ENCODE data around the gene OSCAR.

The OSCAR gene

GRCh38 chr19:54094426-54095000 lies 6.1 kb downstream of the OSCAR start:
- no peak for DNase-seq (ENCODE audit: low read depth in 2 of 2, low spot score in 1 of 2)

GRCh38 chr19:54084410-54084809 lies 16.2 kb downstream of the OSCAR start:
- no peak for DNase-seq (ENCODE audit: low read depth in 2 of 2, low spot score in 1 of 2)

GRCh38 chr19:54081032-54081431 lies 19.6 kb downstream of the OSCAR start, which contains the start of gene TARM1:
Gene TARM1, minus strand, starts transcription at chr19:54081365. Its CDS starts 25 bp downstream, at chr19:54081340.
- DNase-seq (ENCODE audit: low read depth in 2 of 2, low spot score in 1 of 2): no peak

GRCh38 chr19:54077334-54077733 lies 23.3 kb downstream of the OSCAR start:
- DNase-seq (ENCODE audit: low read depth in 2 of 2, low spot score in 1 of 2): no peak

- DNase-seq (ENCODE audit: low read depth in 2 of 2, low spot score in 1 of 2): no peak
Measured at GRCh38 chr19:54074851-54075250, 25.8 kb downstream of the OSCAR start.

GRCh38 chr19:54073829-54074228 lies 26.8 kb downstream of the OSCAR start:
- no peak for DNase-seq (ENCODE audit: low read depth in 2 of 2, low spot score in 1 of 2)

GRCh38 chr19:54069470-54069869 lies 31.1 kb downstream of the OSCAR start:
- no peak for DNase-seq (ENCODE audit: low read depth in 2 of 2, low spot score in 1 of 2)

- no peak for DNase-seq (ENCODE audit: low read depth in 2 of 2, low spot score in 1 of 2)
Measured at GRCh38 chr19:54063350-54064116, 37.1 kb downstream of the OSCAR start, which contains the start of gene VSTM1. Gene VSTM1, minus strand, starts transcription at chr19:54063897. Its CDS starts 120 bp downstream, at chr19:54063777.

- no peak for DNase-seq (ENCODE audit: low read depth in 2 of 2, low spot score in 1 of 2)
Measured at GRCh38 chr19:54062643-54063042, 38.0 kb downstream of the OSCAR start.

- no peak for DNase-seq (ENCODE audit: low read depth in 2 of 2, low spot score in 1 of 2)
Measured at GRCh38 chr19:54047616-54048015, 53.0 kb downstream of the OSCAR start.

GRCh38 chr19:54045771-54046170 lies 54.8 kb downstream of the OSCAR start:
- no peak for DNase-seq (ENCODE audit: low read depth in 2 of 2, low spot score in 1 of 2)

Data from stimulated activated CD8-positive, alpha-beta memory T cell treated with anti-CD3 and anti-CD28 coated beads, Interleukin-4, amount 100 ng/mL, for 4 hours (primary cell).